NCI-H1694 (cell line): Measurements from ENCODE around the gene ATP2B2.

Experiments
- DNase-seq: peaks from one replicate; lab custom pipeline; 2025; lab: John Stamatoyannopoulos, UW

ATP2B2 gene

GRCh38 chr3:10493202-10493589, 12.2 kb downstream of the ATP2B2 start:
- DNase-seq = no peak

- DNase-seq = no peak
These were observed 12.8 kb downstream of the ATP2B2 start for GRCh38 chr3:10492364-10493201.

- DNase-seq = no peak
These were observed 15.5 kb downstream of the ATP2B2 start for GRCh38 chr3:10489746-10490483.

- no peak for DNase-seq
These were observed 17.3 kb downstream of the ATP2B2 start for GRCh38 chr3:10487988-10488633.

- no peak for DNase-seq
These were observed 19.6 kb downstream of the ATP2B2 start for GRCh38 chr3:10485806-10486205.

GRCh38 chr3:10485380-10485779, 20.0 kb downstream of the ATP2B2 start:
- no peak for DNase-seq

GRCh38 chr3:10484709-10485108, 20.7 kb downstream of the ATP2B2 start:
- no peak for DNase-seq

GRCh38 chr3:10483686-10484345, 21.6 kb downstream of the ATP2B2 start:
- DNase-seq = no peak

- no peak for DNase-seq
These were observed 22.1 kb downstream of the ATP2B2 start for GRCh38 chr3:10483364-10483675.

- no peak for DNase-seq
These were observed 22.6 kb downstream of the ATP2B2 start for GRCh38 chr3:10482631-10483363.

- DNase-seq = no peak
These were observed 24.5 kb downstream of the ATP2B2 start for GRCh38 chr3:10480871-10481378.

GRCh38 chr3:10479311-10479710, 26.1 kb downstream of the ATP2B2 start:
- DNase-seq = no peak

GRCh38 chr3:10475983-10476382, 29.4 kb downstream of the ATP2B2 start:
- DNase-seq = no peak

- DNase-seq = no peak
These were observed 30.5 kb downstream of the ATP2B2 start for GRCh38 chr3:10474847-10475246.

GRCh38 chr3:10474275-10474646, 31.1 kb downstream of the ATP2B2 start:
- no peak for DNase-seq

- no peak for DNase-seq
These were observed 31.7 kb downstream of the ATP2B2 start for GRCh38 chr3:10473581-10474274.

GRCh38 chr3:10472877-10473440, 32.4 kb downstream of the ATP2B2 start:
- DNase-seq = no peak

- no peak for DNase-seq
These were observed 34.2 kb downstream of the ATP2B2 start for GRCh38 chr3:10471054-10471688.

- DNase-seq = no peak
These were observed 35.0 kb downstream of the ATP2B2 start for GRCh38 chr3:10470120-10471053.
